Right lobe of liver (tissue), 6 donors: ENCODE results near the gene TSPAN18. TPM values are rescaled to one million over a fixed set of nuclear protein-coding genes. Genes with fewer than 3 reads are reported as not detected.

Experiments
- ATAC-seq, 4 donors: fragments of 200-7000 bp; cut with Tn5 transposase; one replicate each; pipeline ENCODE4 v1.9.1; 2020; ENCODE audit warnings: mild to moderate bottlenecking in 4 of 4, moderate library complexity in 4 of 4
- DNase-seq, 3 donors: peaks; one replicate each; pipeline ENCODE4 v3.0.0-alpha.2; 2020
- H3K27ac ChIP-seq, 3 donors: fragments of 200-600 bp; one replicate each; pipeline ENCODE4 v1.8.0; 2022
- H3K27me3 ChIP-seq, 2 donors: fragments of 200-600 bp; one replicate each; pipeline ENCODE4 v1.8.0; 2022
- H3K36me3 ChIP-seq, 4 donors: fragments of 200-600 bp; sonication (generic) in 1 of 4; one replicate each; pipeline versions ENCODE4 v1.5.1 to v1.8.0; 2017 to 2022; ENCODE audit warnings: control low read depth in 1 of 4
- H3K4me1 ChIP-seq, 4 donors: fragments of 200-600 bp; sonication (generic) in 1 of 4; one replicate each; pipeline versions ENCODE4 v1.5.1 to v1.8.0; 2017 to 2022; ENCODE audit warnings: control low read depth in 1 of 4
- H3K4me3 ChIP-seq, 3 donors: fragments of 200-600 bp; one replicate each; pipeline ENCODE4 v1.8.0; 2022
- H3K9me3 ChIP-seq, 4 donors: fragments of 200-600 bp; sonication (generic) in 1 of 4; one replicate each; pipeline versions ENCODE4 v1.5.1 to v1.8.0; 2017 to 2022; ENCODE audit warnings: control low read depth in 1 of 4
- CTCF ChIP-seq, 4 donors: fragments of 200-600 bp in 3 of 4; fragments of 450-650 bp in 1 of 4; IDR thresholded peaks; one replicate each; pipeline versions ENCODE4 v1.5.1 to v1.8.0; 2016 to 2022; ENCODE audit warnings: antibody characterized with exemption in 4 of 4, mild to moderate bottlenecking in 2 of 4
- POLR2A ChIP-seq: fragments of 450-650 bp; IDR thresholded peaks from one replicate; pipeline ENCODE4 v1.6.1; 2017; ENCODE audit warnings: antibody characterized with exemption, mild to moderate bottlenecking
- WGBS: methylation state at CpG from one replicate; pipeline ENCODE4 v1.1.6; 2018; ENCODE audit warnings: low coverage, low lambda C conversion rate; ENCODE audit not compliant: insufficient coverage; ENCODE audit errors: missing lambda C conversion rate; 5-methylcytosine and 5-hydroxymethylcytosine counted together
- intact Hi-C, 2 donors: fragments of 100-400 bp; cut with DNase I; formaldehyde crosslinking; loops; one replicate each; pipeline versions ENCODE4 v1.11.2 to v1.14.1; 2022
- total RNA-seq, 6 experiments: library from RNA; depleted of rRNA in 2 of 6; stranded (reverse); fragments of >200 nt in 2 of 6; fragmentation: NEBNext Ultra II Directional in 3 of 6; extraction: Animal tissue kit (Norgen Biotek cat#: 25700) in 3 of 6; gene quantifications; one replicate each; pipeline versions ENCODE4 v1.1.0 to v1.2.4, GENCODE V29; 2016 to 2023
- donor health status: DM: no; HTN: yes; CAD: no.
- donor health status: DM: no; HTN: no; CAD: no.
- donor health status: DM: no; HTN: no; CAD: no.
- donor health status: DM: no; HTN: yes; CAD: no.
- donor health status: DM: no; HTN: yes; CAD: no.

The TSPAN18 gene
- total RNA-seq, 6 experiments from 2014 or later: 3.4 to 10.6 (median 5.3) TPM

- H3K4me3 ChIP-seq: no peak overlapping the region
- DNase-seq (peak in 1 of 3 donors; percentile 60), ATAC-seq (peak; percentile 17 to 47 (median 34))
- WGBS: 60% methylated on average over 1 of the region's 11 CpGs
- H3K36me3 ChIP-seq: no peaks in the 10 kb centered on the region
- H3K27me3 ChIP-seq: peaks cover 0 to 13% of the 10 kb centered on the region in 2 donors
- TF ChIP-seq CTCF (IDR thresholded peaks at IDR 0.05): no peak
- no peak for TF ChIP-seq POLR2A
- no peak overlapping the region for H3K27ac ChIP-seq
- intact Hi-C loops: no loop called here
- peaks cover 0 to 6% (median 0%) of the 10 kb centered on the region in 4 donors for H3K4me1 ChIP-seq
- H3K9me3 ChIP-seq: no peaks in the 10 kb centered on the region
These were observed 218.9 kb downstream of the TSPAN18 start for GRCh38 chr11:44945666-44946065.

GRCh38 chr11:44946263-44946662, 219.5 kb downstream of the TSPAN18 start:
- Histone ChIP-seq H3K27me3 (peaks cover 0 to 13% of the 10 kb centered on the region in 2 donors), H3K9me3 (no peaks in the 10 kb centered on the region), H3K36me3 (no peaks in the 10 kb centered on the region), H3K4me3 (no peak overlapping the region), H3K4me1 (peaks cover 0 to 6% (median 0%) of the 10 kb centered on the region in 4 donors), H3K27ac (peak overlapping the region in 1 of 3 donors; percentile 33)
- intact Hi-C loops: no loop called here
- DNase-seq (no peak), ATAC-seq (peak in 2 of 4 donors; percentile 6 to 8)
- 38% methylated on average over 4 of the region's 12 CpGs for WGBS
- TF ChIP-seq CTCF (IDR thresholded peaks at IDR 0.05) (no peak), POLR2A (no peak)

- Histone ChIP-seq H3K9me3 (no peaks in the 10 kb centered on the region), H3K4me1 (peaks cover 0 to 6% (median 0%) of the 10 kb centered on the region in 4 donors), H3K27me3 (peaks cover 0 to 13% of the 10 kb centered on the region in 2 donors), H3K36me3 (no peaks in the 10 kb centered on the region), H3K27ac (peak overlapping the region in 1 of 3 donors; percentile 33), H3K4me3 (no peak overlapping the region)
- DNase-seq (peak in 1 of 3 donors; percentile 45), ATAC-seq (peak in 2 of 4 donors; percentile 2 to 10)
- intact Hi-C loops: no loop called here
- WGBS: 32% methylated on average over 4 of the region's 9 CpGs
- TF ChIP-seq POLR2A (no peak), CTCF (IDR thresholded peaks at IDR 0.05) (no peak)
These were observed 220.4 kb downstream of the TSPAN18 start for GRCh38 chr11:44947114-44947513.

GRCh38 chr11:44948155-44948554, 221.4 kb downstream of the TSPAN18 start:
- Histone ChIP-seq H3K27me3 (peaks cover 0 to 13% of the 10 kb centered on the region in 2 donors), H3K27ac (no peak overlapping the region), H3K4me1 (peaks cover 0 to 6% (median 0%) of the 10 kb centered on the region in 4 donors), H3K4me3 (no peak overlapping the region), H3K36me3 (no peaks in the 10 kb centered on the region), H3K9me3 (no peaks in the 10 kb centered on the region)
- no peak for DNase-seq
- WGBS: 100% methylated on average over 1 of the region's 3 CpGs
- TF ChIP-seq CTCF (IDR thresholded peaks at IDR 0.05) (no peak), POLR2A (no peak)
- intact Hi-C loops: no loop called here
- ATAC-seq: no peak
